GM19240 (cell line): ENCODE results near the gene MSX1.

ENCODE experiments used
- DNase-seq: peaks from one replicate; pipeline ENCODE4 v3.0.0; 2011; ENCODE audit warnings: low spot score; ENCODE audit not compliant: insufficient read length

Gene MSX1

DNA sequence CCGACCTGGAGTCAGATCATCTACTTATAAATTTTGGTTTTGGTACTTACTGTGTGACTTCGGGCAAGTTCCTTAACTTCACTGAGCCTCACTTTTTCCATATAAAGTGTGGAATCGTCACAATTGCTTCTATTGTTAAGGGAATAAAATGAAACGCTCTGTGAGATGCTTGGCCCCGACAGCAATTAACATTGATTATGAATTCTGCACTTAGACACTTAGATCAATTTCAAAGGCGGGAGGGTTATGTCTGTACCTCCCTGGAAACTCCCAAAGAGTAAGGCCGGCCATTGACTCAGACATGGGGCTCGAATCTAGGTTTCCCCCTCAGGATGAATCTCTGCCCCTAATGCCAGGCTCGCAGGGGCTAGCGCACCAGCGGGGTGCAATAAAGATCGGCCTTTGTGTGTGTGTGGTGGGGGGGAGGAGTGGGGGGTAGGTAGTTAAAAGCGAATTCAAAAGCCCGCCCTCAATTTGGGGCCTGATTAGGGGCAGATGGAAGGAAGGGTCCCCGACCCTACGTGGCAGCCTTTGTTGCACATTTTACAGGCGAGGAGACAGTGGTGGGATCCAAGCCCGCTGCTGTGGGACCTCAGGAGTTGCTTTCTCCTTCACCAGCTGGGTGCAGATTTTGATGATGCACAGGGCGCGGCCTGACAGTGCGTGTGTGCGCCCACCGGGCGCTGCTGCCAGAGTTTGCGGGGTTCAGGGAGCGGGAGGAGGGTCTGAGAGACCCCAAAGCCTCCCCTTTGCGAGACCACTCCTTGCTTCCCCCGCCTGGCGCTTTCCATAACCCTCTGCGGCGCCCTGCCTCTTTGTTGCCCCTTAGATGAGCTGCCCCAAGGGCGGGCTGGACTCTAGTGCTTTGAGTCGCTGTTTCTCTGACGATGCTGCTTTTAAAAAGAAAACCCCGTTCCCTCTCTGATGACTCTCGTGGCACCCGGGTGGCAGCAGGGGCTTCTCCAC, 9.6 kb downstream of the MSX1 start:
- DNase-seq: no peak

- no peak for DNase-seq
These were observed 10.5 kb downstream of the MSX1 start for GRCh38 chr4:4869731-4870571.

- DNase-seq: no peak
These were observed 11.2 kb downstream of the MSX1 start for GRCh38 chr4:4870576-4871241.

- DNase-seq: no peak
These were observed 11.7 kb downstream of the MSX1 start for GRCh38 chr4:4871242-4871572.

DNA sequence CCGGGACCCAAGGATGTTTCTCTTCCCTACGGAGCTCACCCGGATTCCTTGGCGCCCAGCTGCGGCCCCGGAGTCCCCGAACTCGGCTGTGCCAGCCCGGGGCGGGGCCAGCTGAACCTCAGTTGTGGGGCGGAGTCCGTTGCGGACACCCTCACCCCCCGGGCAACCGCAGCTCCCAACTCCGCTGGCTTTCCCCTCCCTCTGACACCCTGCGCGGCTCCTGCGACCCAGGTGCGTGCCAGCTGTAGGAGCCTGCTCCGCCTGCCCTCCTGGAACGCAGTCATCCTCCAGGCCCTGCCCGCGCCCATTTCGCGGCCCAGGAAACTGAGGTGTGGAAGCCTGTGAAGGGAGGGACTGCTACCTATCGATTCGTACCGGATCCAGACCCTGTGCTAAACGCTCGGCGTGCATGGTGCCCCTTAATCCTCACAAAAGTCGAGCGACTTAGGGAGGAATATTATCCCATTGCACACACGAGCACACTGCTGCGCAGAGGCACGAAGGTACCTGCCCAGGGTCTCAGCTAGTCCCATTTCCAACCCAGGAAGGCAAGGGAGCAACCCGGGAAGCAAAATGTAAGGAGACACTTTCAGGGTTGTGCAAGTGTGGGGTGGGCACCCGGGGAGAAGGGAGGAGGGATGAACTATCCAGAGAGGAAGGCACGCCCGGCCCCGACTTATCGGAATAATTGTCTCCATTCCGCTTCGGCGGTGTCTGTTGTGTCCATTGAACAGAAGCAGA, 12.3 kb downstream of the MSX1 start:
- DNase-seq: no peak

DNA sequence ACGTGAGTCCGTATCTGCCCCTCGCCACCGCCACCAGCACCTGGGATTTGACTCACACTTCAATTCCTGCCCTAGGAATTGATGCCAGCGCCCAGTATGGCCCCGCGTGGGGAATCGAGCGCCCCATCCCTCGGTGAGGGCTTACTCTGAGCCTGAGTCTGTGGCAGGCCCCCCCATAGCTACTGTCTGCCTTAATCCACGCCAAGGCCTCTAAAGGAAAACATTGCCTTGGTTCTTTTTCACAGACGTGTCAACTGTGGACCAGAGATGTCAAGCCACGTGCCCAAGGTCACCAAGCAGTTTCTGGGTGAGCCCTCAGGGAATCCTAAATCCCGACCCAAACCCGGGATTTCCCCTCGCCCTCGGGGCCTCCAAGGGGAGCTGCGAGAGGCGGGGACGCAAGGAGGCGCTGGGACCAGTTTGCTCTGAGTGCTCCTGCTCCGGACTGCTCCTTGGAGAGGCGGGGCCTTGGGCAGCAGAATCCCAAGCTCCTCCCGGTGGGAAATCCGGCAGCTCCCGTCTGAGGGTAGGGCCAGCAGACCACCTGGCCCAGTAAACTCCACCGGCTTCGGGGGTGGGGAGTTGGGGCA, 12.9 kb downstream of the MSX1 start:
- DNase-seq: no peak

DNA sequence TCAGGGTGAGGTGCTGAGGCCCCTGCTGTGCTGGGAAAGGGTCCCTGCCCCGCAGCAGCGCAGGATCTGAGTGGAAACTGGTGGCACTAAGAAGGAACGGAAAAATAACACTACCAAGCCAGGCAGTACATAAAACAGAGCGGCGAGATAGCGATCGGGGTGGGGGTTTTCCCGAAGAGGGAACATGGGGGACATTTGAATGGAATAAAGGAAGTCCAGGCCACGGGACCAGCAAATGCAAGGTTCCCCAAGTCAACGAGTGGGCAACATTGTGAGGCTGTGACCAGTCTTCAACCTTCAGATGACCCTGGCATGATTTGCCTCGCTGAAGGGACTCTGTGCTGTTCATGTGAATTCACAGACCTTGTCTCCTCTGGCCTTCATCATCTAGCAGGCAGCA, 13.7 kb downstream of the MSX1 start:
- no peak for DNase-seq

GRCh38 chr4:4874254-4874653, 14.8 kb downstream of the MSX1 start:
- DNase-seq: no peak

DNA sequence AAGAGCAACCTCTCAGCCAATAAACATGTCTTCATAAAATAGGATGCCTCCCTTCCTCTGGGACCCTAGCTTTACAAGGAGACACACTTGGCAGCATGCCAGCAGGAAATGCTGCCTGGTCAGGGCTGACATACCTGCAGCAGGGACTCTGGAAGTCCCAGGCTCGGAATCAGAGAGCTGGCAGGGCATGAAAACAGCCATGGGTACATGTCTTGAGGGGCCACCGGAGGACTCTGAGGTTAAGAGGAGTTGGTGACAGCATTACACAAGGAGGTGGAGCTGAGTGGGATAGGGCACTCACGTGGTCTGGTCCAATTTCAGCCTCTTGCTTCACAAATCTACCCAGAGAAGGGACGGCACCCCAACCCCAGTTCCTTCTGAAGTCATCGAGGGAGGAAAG, 15.7 kb downstream of the MSX1 start:
- no peak for DNase-seq

GRCh38 chr4:4875611-4876010, 16.1 kb downstream of the MSX1 start:
- DNase-seq: no peak

DNA sequence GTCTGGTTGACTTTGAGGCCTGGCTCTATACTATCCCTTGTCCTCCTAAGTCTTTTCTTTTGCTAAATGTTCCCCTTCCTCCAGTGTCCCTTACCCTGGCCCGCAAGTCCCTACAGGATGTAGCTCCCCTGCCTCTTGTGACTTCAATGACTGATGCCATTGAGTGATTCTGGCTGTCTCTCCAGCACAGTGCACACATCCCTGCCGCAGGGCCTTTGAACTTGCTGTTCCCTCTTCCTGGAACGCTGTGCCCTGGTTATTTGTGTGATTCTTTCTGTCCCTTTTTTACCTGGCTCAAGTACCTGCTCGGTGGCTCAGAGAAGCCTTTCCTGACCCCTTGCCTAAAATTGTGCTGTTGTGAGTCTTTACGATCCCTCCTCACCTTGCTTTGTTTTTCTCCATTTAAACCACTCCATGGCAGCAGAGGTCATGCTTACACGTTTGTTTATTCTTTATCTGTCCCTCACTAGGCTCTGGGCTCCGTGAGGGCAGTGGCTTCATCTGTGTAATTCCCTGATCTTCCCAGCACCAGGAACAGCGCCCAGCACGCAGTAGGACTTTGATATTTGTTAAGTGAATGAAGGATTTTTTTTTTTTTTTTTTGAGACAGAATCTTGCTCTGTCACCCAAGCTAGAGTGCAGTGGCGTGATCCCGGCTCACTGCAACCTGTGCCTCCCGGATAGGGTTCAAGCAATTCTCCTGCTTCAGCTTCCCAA, 17.6 kb downstream of the MSX1 start:
- no peak for DNase-seq

- no peak for DNase-seq
These were observed 21.0 kb downstream of the MSX1 start for GRCh38 chr4:4880492-4880891.

DNA sequence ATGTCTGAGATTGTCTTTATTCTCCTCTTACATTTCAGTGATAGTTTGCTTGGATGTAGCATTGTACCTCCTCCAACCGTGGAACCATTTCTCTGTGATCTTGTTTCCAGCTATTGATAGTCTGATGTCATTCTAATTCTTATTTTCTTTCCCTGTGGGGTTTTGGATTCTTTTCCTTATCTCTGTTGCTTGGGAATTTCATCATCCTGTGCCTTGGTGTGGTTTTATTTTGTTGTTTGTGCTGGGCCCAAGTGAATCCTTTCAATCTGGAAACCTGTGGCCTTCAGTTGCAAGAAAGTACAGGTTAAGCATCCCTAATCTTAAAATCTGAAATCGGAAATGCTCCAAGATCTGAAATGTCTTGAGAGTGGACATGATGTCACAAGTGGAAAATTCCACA, 22.0 kb downstream of the MSX1 start:
- no peak for DNase-seq

DNA sequence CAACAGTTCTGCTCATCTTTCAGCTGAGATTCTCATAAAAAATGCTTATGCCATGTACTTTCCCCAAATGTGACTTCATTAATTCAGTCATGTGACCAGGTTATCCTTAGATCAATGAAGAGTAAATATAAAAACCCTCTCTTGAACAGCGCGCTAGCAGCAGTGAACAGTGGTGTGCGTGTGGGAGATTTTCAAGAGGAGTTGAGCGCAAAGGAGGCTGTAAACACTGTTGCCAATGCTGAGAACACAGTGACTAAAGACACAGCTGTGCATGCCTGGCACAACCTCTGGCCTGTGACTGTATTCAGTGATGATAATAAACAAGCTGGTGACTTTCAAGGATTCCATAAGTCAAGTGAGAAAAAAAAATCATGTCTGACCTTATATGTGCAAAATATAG, 25.1 kb downstream of the MSX1 start:
- DNase-seq: no peak

- no peak for DNase-seq
These were observed 28.0 kb downstream of the MSX1 start for GRCh38 chr4:4887426-4887825.

DNA sequence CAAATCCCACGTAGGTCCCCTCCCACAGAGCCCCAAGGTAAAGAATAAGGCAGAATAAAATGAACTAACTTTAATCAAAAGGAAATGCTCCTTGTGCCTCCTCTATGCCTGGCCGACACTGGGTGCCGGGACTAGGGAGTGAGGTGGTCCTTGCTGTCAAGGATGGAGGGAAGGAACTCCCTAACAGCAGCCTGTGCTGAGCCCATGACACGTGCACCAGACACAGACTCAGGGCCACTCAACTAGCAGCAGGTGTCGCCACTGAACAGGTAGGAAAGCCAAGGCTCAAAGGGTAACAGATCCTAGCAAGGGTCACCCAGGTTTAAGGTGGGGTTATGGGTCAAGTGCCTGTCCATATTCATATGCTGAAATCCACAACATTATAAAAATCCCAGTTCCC, 29.2 kb downstream of the MSX1 start:
- DNase-seq: no peak

DNA sequence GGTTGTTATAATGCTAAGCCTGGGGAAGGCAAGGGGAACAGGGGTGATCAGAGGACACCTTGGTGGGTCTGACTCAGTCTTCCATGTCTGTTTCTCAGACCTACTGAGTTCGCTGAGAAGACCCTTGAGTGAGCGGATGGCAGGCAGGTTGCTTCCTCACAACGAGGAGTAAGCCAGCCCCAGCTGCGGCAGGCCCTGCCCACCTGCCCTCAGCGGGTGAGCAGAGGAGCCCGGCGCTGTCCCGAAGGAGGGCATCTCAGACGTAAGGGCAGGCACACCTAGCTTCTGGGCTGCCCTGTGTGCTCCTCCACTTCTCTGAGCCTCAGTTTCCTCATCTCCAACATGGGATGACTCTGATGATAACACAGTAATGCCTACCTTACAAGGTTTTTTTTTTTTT, 30.3 kb downstream of the MSX1 start:
- DNase-seq: no peak

- DNase-seq: no peak
These were observed 31.2 kb downstream of the MSX1 start for GRCh38 chr4:4890574-4891255.

- DNase-seq: no peak
These were observed 34.3 kb downstream of the MSX1 start for GRCh38 chr4:4893721-4894120.
